Esophagus muscularis mucosa (tissue), 4 donors: ENCODE data around the gene BAK1. TPM values are rescaled to one million over a fixed set of nuclear protein-coding genes. Genes with fewer than 3 reads are reported as not detected.

Experiments used
- DNase-seq: peaks from one replicate; pipeline ENCODE4 v3.0.0-alpha.2; 2017; ENCODE audit errors: extremely low spot score
- H3K27ac ChIP-seq, 4 donors: fragments of 200-600 bp; sonication (generic); replicated peaks in 1 of 4; 1 replicate in 3 of 4; 2 replicates in 1 of 4; pipeline ENCODE4 v1.5.1; 2016 to 2019; ENCODE audit warnings: mild to moderate bottlenecking in 1 of 4
- H3K27me3 ChIP-seq, 4 donors: fragments of 200-600 bp; sonication (generic); one replicate each; pipeline versions ENCODE4 v1.5.1 to v1.6.0; 2016 to 2019
- H3K36me3 ChIP-seq, 4 donors: fragments of 200-600 bp; sonication (generic); one replicate each; pipeline ENCODE4 v1.5.1; 2016 to 2019
- H3K4me1 ChIP-seq, 4 donors: fragments of 200-600 bp; sonication (generic); one replicate each; pipeline ENCODE4 v1.5.1; 2016 to 2019
- H3K4me3 ChIP-seq, 4 donors: fragments of 200-600 bp; sonication (generic); 1 replicate in 2 of 4; 2 replicates in 2 of 4; pipeline ENCODE4 v1.5.1; 2016 to 2019; ENCODE audit warnings: mild to moderate bottlenecking in 4 of 4, moderate library complexity in 1 of 4
- H3K9me3 ChIP-seq, 4 donors: fragments of 200-600 bp; sonication (generic); 1 replicate in 3 of 4; 2 replicates in 1 of 4; pipeline ENCODE4 v1.5.1; 2016 to 2019
- CTCF ChIP-seq, 3 experiments: fragments of 200-600 bp in 2 of 3; fragments of 450-650 bp in 1 of 3; sonication (generic) in 2 of 3; IDR thresholded peaks; one replicate each; pipeline ENCODE4 v1.5.1; 2017 to 2019; ENCODE audit warnings: antibody characterized with exemption in 3 of 3, mild to moderate bottlenecking in 2 of 3, moderate library complexity in 1 of 3
- EP300 ChIP-seq: sonication (generic); formaldehyde crosslinking; IDR thresholded peaks from one replicate; pipeline ENCODE4 v1.6.1; 2017; ENCODE audit warnings: antibody characterized with exemption
- POLR2A ChIP-seq: fragments of 450-650 bp; IDR thresholded peaks from one replicate; pipeline ENCODE4 v1.6.1; 2017; ENCODE audit warnings: antibody characterized with exemption, moderate library complexity, mild to moderate bottlenecking, low read depth
- POLR2AphosphoS5 ChIP-seq, 2 donors: sonication (generic); formaldehyde crosslinking; IDR thresholded peaks; one replicate each; pipeline ENCODE4 v1.6.1; 2017; ENCODE audit warnings: antibody characterized with exemption in 2 of 2
- WGBS: methylation state at CpG from one replicate; pipeline ENCODE4 v1.1.5; 2018; 5-methylcytosine and 5-hydroxymethylcytosine counted together
- intact Hi-C: fragments of 100-400 bp; cut with DNase I; formaldehyde crosslinking; loops from one replicate; pipeline ENCODE4 v1.15.1; 2023
- total RNA-seq, 4 donors: library from RNA; depleted of rRNA; stranded (reverse); fragments of >200 nt; gene quantifications; one replicate each; pipeline versions ENCODE4 v1.1.0 to v1.2.1, GENCODE V29; 2016

Gene BAK1
- total RNA-seq, 4 donors from 2014 or later: 9.9 to 13.1 (median 11.7) TPM

DNA sequence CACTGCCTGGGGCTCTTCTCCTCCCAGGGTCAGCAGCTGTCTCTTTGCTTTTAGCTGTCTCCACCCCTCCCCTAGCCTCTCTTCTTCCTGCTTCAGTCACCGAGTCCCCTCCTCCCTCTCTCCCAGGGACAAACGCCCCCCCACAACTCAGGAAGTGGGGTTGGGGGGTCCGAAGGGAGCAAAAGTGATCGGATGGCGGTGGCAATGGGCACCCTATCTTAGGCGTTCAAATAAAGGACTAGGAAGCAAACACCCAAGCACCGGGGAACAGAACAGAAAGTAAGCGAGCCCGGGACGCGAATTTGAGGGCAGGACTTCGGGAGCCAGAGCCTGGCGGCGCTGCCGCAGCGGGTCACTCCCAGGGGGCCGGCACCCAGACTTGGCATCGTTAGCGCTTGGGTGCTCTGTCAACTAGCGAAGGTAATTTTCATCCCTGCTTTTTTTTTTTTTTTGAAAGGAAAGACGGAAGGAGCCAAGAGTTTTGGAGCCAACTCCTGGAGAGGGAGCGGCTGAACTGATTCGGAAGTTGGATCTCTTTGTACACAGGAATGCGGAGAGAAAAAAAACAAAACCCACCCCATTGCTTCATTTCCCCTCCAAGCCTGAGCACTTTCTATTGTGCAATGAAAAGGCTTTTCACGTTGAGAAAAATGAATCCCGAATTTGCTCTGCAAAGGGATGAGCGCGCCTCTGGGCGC is 40.2 kb upstream of the BAK1 start:
- no peak for DNase-seq
- H3K4me3 ChIP-seq: peak overlapping the region; percentile 58 to 78 (median 62)
- peaks cover 20 to 62% (median 53%) of the 10 kb centered on the region in 4 donors for H3K4me1 ChIP-seq
- 3% methylated on average over 28 of the region's 29 CpGs for WGBS
- intact Hi-C loops: no loop called here
- TF ChIP-seq CTCF (IDR thresholded peaks at IDR 0.05) (no peak), POLR2AphosphoS5 (IDR thresholded peaks at IDR 0.05) (peak; percentile 12 to 67)
- peak overlapping the region; percentile 79 to 90 (median 85) for H3K27ac ChIP-seq
- no peaks in the 10 kb centered on the region for H3K9me3 ChIP-seq
- peaks cover 0 to 13% (median 0%) of the 10 kb centered on the region in 4 donors for H3K36me3 ChIP-seq
- peaks cover 0 to 48% (median 9%) of the 10 kb centered on the region in 4 donors for H3K27me3 ChIP-seq

- TF ChIP-seq CTCF (IDR thresholded peaks at IDR 0.05) (no peak), EP300 (no peak), POLR2A (no peak), POLR2AphosphoS5 (IDR thresholded peaks at IDR 0.05) (no peak)
- Histone ChIP-seq H3K4me3 (peak overlapping the region in 2 of 4 donors; percentile 61 to 78), H3K36me3 (peaks cover 0 to 8% (median 0%) of the 10 kb centered on the region in 4 donors), H3K27ac (peak overlapping the region; percentile 79 to 90 (median 85)), H3K27me3 (peaks cover 0 to 49% (median 9%) of the 10 kb centered on the region in 4 donors), H3K4me1 (peaks cover 20 to 58% (median 50%) of the 10 kb centered on the region in 4 donors), H3K9me3 (no peaks in the 10 kb centered on the region)
- no peak for DNase-seq
- intact Hi-C loops: no loop called here
- WGBS: 80% methylated on average over 2 of the region's 5 CpGs
Observed at GRCh38 chr6:33619166-33619840, 39.2 kb upstream of the BAK1 start.

GRCh38 chr6:33616913-33617312 is 36.8 kb upstream of the BAK1 start:
- peaks cover 0 to 2% (median 0%) of the 10 kb centered on the region in 4 donors for H3K9me3 ChIP-seq
- 86% methylated on average over 4 of the region's 4 CpGs for WGBS
- TF ChIP-seq CTCF (IDR thresholded peaks at IDR 0.05) (no peak), POLR2A (no peak), EP300 (no peak), POLR2AphosphoS5 (IDR thresholded peaks at IDR 0.05) (no peak)
- H3K4me3 ChIP-seq: no peak overlapping the region
- peaks cover 0 to 46% (median 8%) of the 10 kb centered on the region in 4 donors for H3K27me3 ChIP-seq
- intact Hi-C loops: no loop called here
- peaks cover 16 to 41% (median 30%) of the 10 kb centered on the region in 4 donors for H3K4me1 ChIP-seq
- no peaks in the 10 kb centered on the region for H3K36me3 ChIP-seq
- DNase-seq: no peak
- no peak overlapping the region for H3K27ac ChIP-seq

DNA sequence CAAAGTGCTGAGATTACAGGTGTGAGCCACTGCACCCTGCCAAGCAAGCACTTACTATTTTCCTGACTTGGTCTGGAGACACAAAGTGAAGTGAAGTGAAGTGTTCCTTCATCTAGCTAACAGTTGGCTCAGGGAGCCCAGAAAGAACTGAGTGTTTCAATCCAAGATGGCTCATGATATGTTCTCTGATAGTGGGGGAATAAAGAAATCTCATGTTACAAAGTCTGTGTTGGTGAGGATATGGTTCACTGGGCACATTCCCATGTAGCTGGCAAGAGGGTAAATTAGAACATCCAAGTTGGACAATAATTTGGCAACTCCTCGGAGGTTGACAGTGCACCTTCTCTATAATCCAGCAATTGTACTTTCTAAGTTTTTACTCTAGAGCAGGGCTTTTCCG is 36.0 kb upstream of the BAK1 start:
- Histone ChIP-seq H3K9me3 (peaks cover 0 to 3% (median 0%) of the 10 kb centered on the region in 4 donors), H3K4me3 (no peak overlapping the region), H3K36me3 (no peaks in the 10 kb centered on the region), H3K27me3 (peaks cover 0 to 38% (median 2%) of the 10 kb centered on the region in 4 donors), H3K27ac (no peak overlapping the region), H3K4me1 (peaks cover 20 to 38% (median 24%) of the 10 kb centered on the region in 4 donors)
- no peak for TF ChIP-seq CTCF (IDR thresholded peaks at IDR 0.05)
- TF ChIP-seq POLR2A: no peak
- TF ChIP-seq EP300: no peak
- TF ChIP-seq POLR2AphosphoS5 (IDR thresholded peaks at IDR 0.05): no peak
- WGBS: 79% methylated on average over 2 of the region's 2 CpGs
- intact Hi-C loops: no loop called here
- no peak for DNase-seq
